Mesendoderm (in vitro differentiated cells): ENCODE results near the gene SSH2.
A peak's percentile ranks its signal among the peaks of the same experiment; 100 is the strongest.

Source experiments
- DNase-seq: peaks from one replicate; pipeline ENCODE4 v3.0.0; 2013
- H2AK5ac ChIP-seq: 2 replicates; pipeline ENCODE4 v1.6.1; 2013; ENCODE audit warnings: low read length, inconsistent platforms
- H2BK120ac ChIP-seq: 2 replicates; pipeline ENCODE4 v1.6.1; 2013; ENCODE audit warnings: low read depth, mild to moderate bottlenecking, low read length, moderate library complexity, mixed read lengths
- H2BK15ac ChIP-seq: replicated peaks from 2 replicates; pipeline ENCODE4 v1.6.1; 2013; ENCODE audit warnings: low read depth, mild to moderate bottlenecking, moderate library complexity
- H2BK5ac ChIP-seq: 2 replicates; pipeline ENCODE4 v1.6.1; 2013; ENCODE audit warnings: low read length, inconsistent platforms
- H3K18ac ChIP-seq: 2 replicates; pipeline ENCODE4 v1.6.1; 2013; ENCODE audit warnings: mild to moderate bottlenecking, low read length, mixed read lengths
- H3K23ac ChIP-seq: one replicate; pipeline ENCODE4 v1.6.1; 2013; ENCODE audit warnings: low read length
- H3K27ac ChIP-seq: 2 replicates; pipeline ENCODE4 v1.5.1; 2013; ENCODE audit warnings: low read depth, mild to moderate bottlenecking, inconsistent platforms, low read length, moderate library complexity
- H3K27me3 ChIP-seq: 2 replicates; pipeline ENCODE4 v1.6.1; 2013; ENCODE audit warnings: low read length, control low read depth, mild to moderate bottlenecking, inconsistent platforms; ENCODE audit not compliant: insufficient read depth, poor library complexity
- H3K36me3 ChIP-seq: 2 replicates; pipeline ENCODE4 v1.6.1; 2013; ENCODE audit warnings: low read length, inconsistent platforms; ENCODE audit not compliant: control insufficient read depth, insufficient read depth
- H3K4ac ChIP-seq: one replicate; pipeline ENCODE4 v1.6.1; 2013; ENCODE audit warnings: low read depth, mild to moderate bottlenecking, low read length, moderate library complexity
- H3K4me1 ChIP-seq: 2 replicates; pipeline ENCODE4 v1.6.1; 2013; ENCODE audit warnings: low read depth, low read length, inconsistent platforms; ENCODE audit not compliant: control insufficient read depth
- H3K4me2 ChIP-seq: 2 replicates; pipeline ENCODE4 v1.6.1; 2013; ENCODE audit warnings: low read length
- H3K4me3 ChIP-seq: 2 replicates; pipeline ENCODE4 v1.5.1; 2013; ENCODE audit warnings: mild to moderate bottlenecking, low read length
- H3K56ac ChIP-seq: one replicate; pipeline ENCODE4 v1.6.1; 2013; ENCODE audit warnings: low read length
- H3K79me1 ChIP-seq: 2 replicates; pipeline ENCODE4 v1.6.1; 2013; ENCODE audit warnings: low read length, inconsistent platforms
- H3K79me2 ChIP-seq: 2 replicates; pipeline ENCODE4 v1.6.1; 2013; ENCODE audit warnings: mild to moderate bottlenecking, low read length; ENCODE audit not compliant: control insufficient read depth, insufficient read depth
- H3K9ac ChIP-seq: 2 replicates; pipeline ENCODE4 v1.6.1; 2013; ENCODE audit warnings: low read length, inconsistent platforms
- H4K5ac ChIP-seq: one replicate; pipeline ENCODE4 v1.6.1; 2013; ENCODE audit warnings: low read length
- H4K8ac ChIP-seq: one replicate; pipeline ENCODE4 v1.6.1; 2013; ENCODE audit warnings: low read depth, mild to moderate bottlenecking, control low read depth, low read length, moderate library complexity
- WGBS: extraction: QIAGEN DNeasy Blood & Tissue Kit; methylation state at CpG from one replicate; pipeline ENCODE4 v1.1.7; 2013; ENCODE audit warnings: low lambda C conversion rate, missing lambda C conversion rate; ENCODE audit not compliant: insufficient coverage; ENCODE audit errors: extremely low coverage; 5-methylcytosine and 5-hydroxymethylcytosine counted together

Gene SSH2

DNA sequence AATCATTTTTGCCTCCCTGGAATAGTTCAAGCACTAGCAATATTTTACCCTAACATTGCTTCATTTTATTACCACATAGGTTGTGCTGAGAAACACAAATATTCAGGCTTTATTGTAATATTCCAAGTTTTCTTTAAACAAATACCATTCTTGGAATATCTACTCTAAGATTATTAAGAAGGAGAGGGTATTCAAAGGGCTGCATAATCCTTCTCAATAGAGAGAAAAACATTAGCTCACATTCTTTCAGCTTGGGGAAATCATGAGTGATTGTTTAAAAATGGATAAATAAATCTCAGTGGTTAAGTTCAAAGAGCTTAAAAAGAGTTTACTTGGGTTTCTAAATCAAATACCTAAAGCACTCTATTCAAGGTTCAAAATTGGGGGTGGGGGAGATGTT, 195.4 kb downstream of the SSH2 start:
- Histone ChIP-seq H3K23ac (no peak overlapping the region), H3K27ac (no peak overlapping the region), H3K4me3 (no peak overlapping the region), H3K4me1 (peaks cover 4% of the 10 kb centered on the region), H2BK120ac (no peak overlapping the region), H3K56ac (no peak overlapping the region), H2BK5ac (no peak overlapping the region), H3K4ac (no peak overlapping the region), H4K5ac (no peak overlapping the region), H3K4me2 (no peak overlapping the region), H3K18ac (no peak overlapping the region), H2AK5ac (no peak overlapping the region), H3K79me1 (no peaks in the 10 kb centered on the region), H3K9ac (no peak overlapping the region), H2BK15ac (no peak overlapping the region), H4K8ac (no peak overlapping the region), H3K36me3 (no peaks in the 10 kb centered on the region), H3K27me3 (no peaks in the 10 kb centered on the region), H3K79me2 (no peaks in the 10 kb centered on the region)
- DNase-seq: no peak

DNA sequence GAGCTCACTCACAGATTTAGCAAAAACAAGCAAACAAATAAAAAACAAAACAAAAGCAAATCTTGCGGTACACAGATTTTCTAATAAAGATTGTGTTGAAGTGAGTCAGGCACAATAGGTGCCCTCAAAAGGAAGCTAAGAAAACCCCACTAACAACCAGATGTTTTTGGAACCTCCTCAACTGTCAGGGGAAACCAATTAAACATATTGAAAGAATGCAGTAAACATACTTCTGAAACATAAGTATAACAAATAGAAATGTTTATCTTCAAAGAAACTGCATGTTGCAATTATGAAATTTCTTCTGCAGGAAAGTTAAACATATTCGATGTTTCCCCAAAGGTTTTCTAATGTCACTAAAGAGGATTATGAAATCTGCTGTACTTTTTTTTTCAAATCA, 196.9 kb downstream of the SSH2 start:
- Histone ChIP-seq H4K5ac (no peak overlapping the region), H2AK5ac (no peak overlapping the region), H3K79me2 (no peaks in the 10 kb centered on the region), H3K4me2 (no peak overlapping the region), H3K36me3 (no peaks in the 10 kb centered on the region), H4K8ac (no peak overlapping the region), H2BK5ac (no peak overlapping the region), H2BK120ac (no peak overlapping the region), H3K4ac (no peak overlapping the region), H3K18ac (no peak overlapping the region), H3K56ac (no peak overlapping the region), H2BK15ac (no peak overlapping the region), H3K27me3 (no peaks in the 10 kb centered on the region), H3K4me3 (no peak overlapping the region), H3K4me1 (peaks cover 4% of the 10 kb centered on the region), H3K9ac (no peak overlapping the region), H3K23ac (no peak overlapping the region), H3K79me1 (no peaks in the 10 kb centered on the region), H3K27ac (no peak overlapping the region)
- DNase-seq: no peak
- no CpG with 5 or more reads among the region's 2 CpGs for WGBS

DNA sequence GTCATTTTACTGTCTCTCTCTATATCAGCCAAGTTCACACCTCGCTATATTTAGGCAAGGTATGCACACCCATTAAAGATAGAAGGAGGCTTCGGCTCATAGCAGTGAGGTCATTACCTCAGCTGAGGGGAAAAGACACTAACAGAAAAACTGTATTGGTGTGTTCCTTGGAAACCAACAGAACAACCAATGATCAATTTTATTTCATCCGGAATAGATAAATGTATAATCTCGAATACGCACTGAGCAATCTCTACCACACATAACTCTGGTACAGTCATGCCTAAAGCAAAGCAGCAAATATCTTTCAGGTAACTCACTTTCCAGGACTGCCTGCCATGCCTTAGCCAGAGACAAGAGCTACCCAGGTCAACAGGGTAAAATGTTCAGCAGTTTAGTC, 197.4 kb downstream of the SSH2 start:
- no peak overlapping the region for H3K4me3 ChIP-seq
- H3K56ac ChIP-seq: no peak overlapping the region
- no peak overlapping the region for H2BK120ac ChIP-seq
- H2AK5ac ChIP-seq: no peak overlapping the region
- H3K79me2 ChIP-seq: no peaks in the 10 kb centered on the region
- H3K23ac ChIP-seq: no peak overlapping the region
- no peak overlapping the region for H3K4ac ChIP-seq
- peak; percentile 43 for DNase-seq
- no peak overlapping the region for H4K8ac ChIP-seq
- no peak overlapping the region for H3K27ac ChIP-seq
- H3K4me2 ChIP-seq: no peak overlapping the region
- peak overlapping the region; percentile 75 for H3K18ac ChIP-seq
- H3K36me3 ChIP-seq: no peaks in the 10 kb centered on the region
- H3K4me1 ChIP-seq: peaks cover 4% of the 10 kb centered on the region
- H3K27me3 ChIP-seq: no peaks in the 10 kb centered on the region
- H2BK15ac ChIP-seq: no peak overlapping the region
- H3K79me1 ChIP-seq: no peaks in the 10 kb centered on the region
- H3K9ac ChIP-seq: no peak overlapping the region
- WGBS: no CpG with 5 or more reads among the region's 5 CpGs
- H2BK5ac ChIP-seq: no peak overlapping the region
- H4K5ac ChIP-seq: no peak overlapping the region

DNA sequence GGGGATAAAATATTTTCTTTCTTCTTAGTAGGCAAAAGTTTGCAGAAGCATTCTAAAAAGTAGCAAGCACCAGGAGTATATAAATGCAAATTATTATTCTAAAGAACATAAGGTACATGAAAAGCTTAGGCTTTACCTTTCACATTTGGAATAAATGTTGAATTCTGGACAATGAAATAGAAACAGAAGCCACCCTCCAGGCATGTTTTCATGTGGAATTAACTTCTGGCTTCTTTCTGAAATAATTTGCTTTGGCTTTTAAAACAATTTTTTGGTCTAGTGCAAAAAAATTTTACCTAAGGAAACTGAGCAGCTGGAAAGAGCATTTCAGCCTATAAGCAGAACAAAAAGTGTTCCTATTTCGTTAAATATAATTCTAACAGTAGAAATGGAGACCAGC, 197.8 kb downstream of the SSH2 start:
- H3K4me1 ChIP-seq: peaks cover 4% of the 10 kb centered on the region
- no peak overlapping the region for H3K4ac ChIP-seq
- H3K23ac ChIP-seq: no peak overlapping the region

DNA sequence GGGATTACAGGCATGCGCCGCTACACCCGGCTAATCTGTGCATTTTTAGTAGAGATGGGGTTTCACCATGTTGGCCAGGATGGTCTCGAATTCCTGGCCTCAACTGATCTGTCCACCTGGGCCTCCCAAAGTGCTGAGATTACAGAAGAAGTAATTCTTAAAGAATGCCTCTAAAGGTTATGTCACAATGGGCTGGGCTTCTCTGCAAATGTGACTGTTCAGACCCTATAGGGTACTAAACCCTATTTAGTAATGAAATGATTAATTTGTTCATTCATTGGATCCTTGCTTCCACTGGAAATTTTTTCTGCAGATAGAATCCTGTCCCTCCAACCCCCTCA, 198.5 kb downstream of the SSH2 start:
- Histone ChIP-seq H4K5ac (no peak overlapping the region), H3K36me3 (no peaks in the 10 kb centered on the region), H3K4ac (no peak overlapping the region), H3K9ac (no peak overlapping the region), H2BK15ac (no peak overlapping the region), H3K4me2 (no peak overlapping the region), H2BK120ac (no peak overlapping the region), H3K23ac (no peak overlapping the region), H3K79me2 (no peaks in the 10 kb centered on the region), H3K4me1 (peaks cover 4% of the 10 kb centered on the region), H3K27ac (no peak overlapping the region), H3K27me3 (no peaks in the 10 kb centered on the region), H3K56ac (no peak overlapping the region), H3K4me3 (no peak overlapping the region), H3K79me1 (no peaks in the 10 kb centered on the region), H3K18ac (no peak overlapping the region), H2AK5ac (no peak overlapping the region), H2BK5ac (no peak overlapping the region), H4K8ac (no peak overlapping the region)
- no peak for DNase-seq
- WGBS: no CpG with 5 or more reads among the region's 4 CpGs

More for the DNA sequence above, 197.8 kb downstream of the SSH2 start:
- Histone ChIP-seq H3K9ac (no peak overlapping the region), H3K79me2 (no peaks in the 10 kb centered on the region), H2AK5ac (no peak overlapping the region), H4K8ac (no peak overlapping the region), H2BK120ac (no peak overlapping the region), H3K27ac (no peak overlapping the region), H2BK5ac (no peak overlapping the region), H3K56ac (no peak overlapping the region), H3K27me3 (no peaks in the 10 kb centered on the region), H2BK15ac (no peak overlapping the region), H3K4me3 (no peak overlapping the region), H4K5ac (no peak overlapping the region), H3K79me1 (no peaks in the 10 kb centered on the region), H3K4me2 (no peak overlapping the region), H3K36me3 (no peaks in the 10 kb centered on the region), H3K18ac (no peak overlapping the region)
- no CpG with 5 or more reads among the region's 1 CpG for WGBS
- DNase-seq: no peak

DNA sequence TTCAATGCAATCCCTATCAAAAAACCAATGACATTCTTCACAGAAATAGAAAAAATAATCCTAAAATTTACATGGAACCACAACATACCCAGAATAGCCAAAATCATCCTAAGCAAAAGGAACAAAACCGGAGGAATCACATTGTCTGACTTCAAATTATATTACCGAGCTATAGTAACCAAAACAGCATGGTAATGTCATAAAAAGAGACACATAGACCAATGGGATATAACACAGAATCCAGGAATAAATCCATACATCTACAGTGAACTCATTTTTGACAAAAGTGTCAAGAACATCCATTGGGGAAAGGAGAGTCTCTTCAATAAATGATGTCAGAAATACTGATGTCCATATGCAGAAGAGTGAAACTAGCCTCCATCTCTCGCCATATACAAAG, 201.5 kb downstream of the SSH2 start:
- Histone ChIP-seq H2AK5ac (no peak overlapping the region), H2BK5ac (no peak overlapping the region), H3K23ac (no peak overlapping the region), H3K4me2 (no peak overlapping the region), H3K79me2 (no peaks in the 10 kb centered on the region), H2BK120ac (no peak overlapping the region), H3K56ac (no peak overlapping the region), H3K18ac (no peak overlapping the region), H4K5ac (no peak overlapping the region), H4K8ac (no peak overlapping the region), H2BK15ac (no peak overlapping the region), H3K27ac (no peak overlapping the region), H3K4me1 (peaks cover 4% of the 10 kb centered on the region), H3K36me3 (no peaks in the 10 kb centered on the region), H3K4ac (no peak overlapping the region), H3K9ac (no peak overlapping the region), H3K4me3 (no peak overlapping the region), H3K79me1 (no peaks in the 10 kb centered on the region), H3K27me3 (no peaks in the 10 kb centered on the region)
- no peak for DNase-seq
- WGBS: no CpG with 5 or more reads among the region's 3 CpGs
